Posterior vena cava (tissue), 2 donors: ENCODE measurements around the gene CEBPG. TPM values are rescaled to one million over a fixed set of nuclear protein-coding genes. Genes with fewer than 3 reads are reported as not detected.
A peak's percentile ranks its signal among the peaks of the same experiment; 100 is the strongest.

Experiments
- DNase-seq: peaks from one replicate; pipeline ENCODE4 v3.0.0-alpha.2; 2020; ENCODE audit warnings: low spot score
- intact Hi-C, 2 donors: fragments of 100-400 bp; cut with DNase I; formaldehyde crosslinking; loops; one replicate each; pipeline versions ENCODE4 v1.14.1 to v1.14.2; 2022 to 2023
- total RNA-seq, 2 donors: library from RNA; stranded (reverse); fragmentation: NEBNext Ultra II Directional; extraction: Animal tissue kit (Norgen Biotek cat#: 25700); gene quantifications; one replicate each; pipeline ENCODE4 v1.2.1, GENCODE V29; 2021
- donor health status: DM: yes; HTN: yes; CAD: no.
- donor health status: DM: yes; HTN: yes; CAD: no.

CEBPG gene
- total RNA-seq, 2 donors from 2014 or later = 29.1 to 41.3 TPM

DNA sequence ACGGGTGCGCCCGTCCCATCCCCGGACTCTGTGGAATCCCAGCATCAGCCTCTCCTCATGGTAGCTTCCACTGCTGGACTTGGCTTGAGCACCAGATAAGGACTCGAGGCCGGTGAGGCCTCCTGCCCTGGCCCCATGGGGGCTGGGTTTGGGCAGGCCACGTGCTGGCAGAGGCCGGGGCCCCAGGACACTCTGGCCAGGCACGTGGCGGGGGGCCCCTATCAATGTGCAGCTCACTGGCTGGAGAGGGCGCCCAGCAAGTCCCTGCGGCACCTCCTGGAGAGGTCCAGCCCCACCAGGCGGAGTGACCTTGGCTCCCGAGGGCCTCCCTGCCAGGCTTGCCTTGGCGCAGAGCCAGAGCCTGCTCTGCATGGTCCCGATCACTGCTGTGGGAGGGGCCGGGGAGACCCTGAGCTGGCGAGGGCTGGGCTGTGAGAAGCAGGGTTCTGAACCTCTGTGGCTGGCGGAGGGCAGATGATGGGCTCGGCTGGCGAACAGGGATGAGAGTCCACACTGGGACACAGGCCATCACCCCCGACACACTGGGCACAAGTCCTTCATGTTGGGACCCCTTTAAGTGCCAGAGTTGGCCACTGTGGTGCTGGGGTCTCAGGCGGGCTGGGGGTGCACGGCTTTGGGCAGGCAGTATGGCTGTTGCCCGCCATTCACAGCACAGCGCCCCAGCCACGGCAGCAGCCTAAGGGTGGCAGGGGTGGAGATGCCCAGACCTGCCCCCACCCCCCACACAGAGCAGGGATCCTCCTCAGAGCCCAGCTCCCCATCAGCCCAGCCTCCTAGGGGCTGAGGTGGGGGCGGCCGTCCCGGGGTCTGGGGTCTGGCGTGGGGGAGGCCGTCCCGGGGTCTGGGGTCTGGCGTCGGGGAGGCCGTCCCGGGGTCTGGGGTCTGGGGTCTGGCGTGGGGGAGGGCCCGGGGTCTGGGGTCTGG lies 19.1 kb downstream of the CEBPG start:
- intact Hi-C loops = loop anchor here (5.0 to 10.0 kb wide), 2 partner anchors 90 to 98 kb away; partner anchors contain the start of gene CEBPA (in 1 of the 2)
- peak; percentile 80 for DNase-seq

GRCh38 chr19:33393286-33394005 lies 19.9 kb downstream of the CEBPG start:
- intact Hi-C loops = loop anchor here (5.0 to 10.0 kb wide), 2 partner anchors 91 to 99 kb away; partner anchors contain the start of gene CEBPA (in 1 of the 2)
- peak; percentile 71 for DNase-seq

GRCh38 chr19:33394006-33394722 lies 20.7 kb downstream of the CEBPG start:
- intact Hi-C loops = loop anchor here (5.0 to 10.0 kb wide), 2 partner anchors 92 to 99 kb away; partner anchors contain the start of gene CEBPA (in 1 of the 2)
- DNase-seq = peak; percentile 93

DNA sequence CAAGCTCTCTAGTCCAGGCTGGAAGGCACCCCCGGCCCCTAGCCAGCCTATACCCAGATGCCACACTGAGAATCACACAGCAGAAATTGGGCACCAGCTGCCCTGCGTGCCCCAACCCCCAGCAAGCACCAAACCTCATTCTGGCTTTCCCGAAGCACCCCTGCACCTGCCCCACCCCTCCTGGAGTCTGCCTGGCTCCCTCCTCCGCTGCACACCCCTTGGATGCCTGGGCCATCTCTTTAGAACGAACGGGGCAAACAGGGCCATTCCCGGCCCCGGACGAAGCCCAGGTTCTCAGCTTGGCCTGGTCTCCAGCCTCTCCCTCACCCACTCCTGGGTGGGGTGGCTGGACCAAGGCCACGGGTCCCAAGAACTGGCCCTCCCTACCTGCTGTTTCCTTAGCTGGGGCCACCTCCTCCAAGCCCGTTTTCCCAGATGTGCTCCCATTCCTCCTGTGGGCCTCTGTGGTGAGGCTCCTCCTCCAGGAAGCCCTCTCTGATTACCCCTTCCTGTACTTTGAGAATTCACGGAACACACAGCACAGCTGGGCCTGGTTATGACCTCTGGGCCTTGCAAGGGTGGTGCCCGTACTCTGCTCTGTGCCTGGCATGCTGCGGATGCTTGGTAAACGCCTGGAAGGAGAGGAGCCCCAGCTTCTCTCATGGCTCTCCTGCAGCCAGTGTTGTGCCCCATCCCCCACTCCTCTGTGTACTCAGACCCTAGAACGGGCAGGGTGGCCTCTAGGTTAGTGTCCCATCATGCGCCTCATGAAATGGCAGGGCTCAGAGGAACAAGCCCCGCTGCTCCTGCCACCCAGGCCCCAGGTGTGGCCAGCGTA lies 21.4 kb downstream of the CEBPG start:
- intact Hi-C loops = loop anchor here (5.0 to 10.0 kb wide), 2 partner anchors 93 to 100 kb away; partner anchors contain the start of gene CEBPA (in 1 of the 2)
- peak; percentile 78 for DNase-seq

DNA sequence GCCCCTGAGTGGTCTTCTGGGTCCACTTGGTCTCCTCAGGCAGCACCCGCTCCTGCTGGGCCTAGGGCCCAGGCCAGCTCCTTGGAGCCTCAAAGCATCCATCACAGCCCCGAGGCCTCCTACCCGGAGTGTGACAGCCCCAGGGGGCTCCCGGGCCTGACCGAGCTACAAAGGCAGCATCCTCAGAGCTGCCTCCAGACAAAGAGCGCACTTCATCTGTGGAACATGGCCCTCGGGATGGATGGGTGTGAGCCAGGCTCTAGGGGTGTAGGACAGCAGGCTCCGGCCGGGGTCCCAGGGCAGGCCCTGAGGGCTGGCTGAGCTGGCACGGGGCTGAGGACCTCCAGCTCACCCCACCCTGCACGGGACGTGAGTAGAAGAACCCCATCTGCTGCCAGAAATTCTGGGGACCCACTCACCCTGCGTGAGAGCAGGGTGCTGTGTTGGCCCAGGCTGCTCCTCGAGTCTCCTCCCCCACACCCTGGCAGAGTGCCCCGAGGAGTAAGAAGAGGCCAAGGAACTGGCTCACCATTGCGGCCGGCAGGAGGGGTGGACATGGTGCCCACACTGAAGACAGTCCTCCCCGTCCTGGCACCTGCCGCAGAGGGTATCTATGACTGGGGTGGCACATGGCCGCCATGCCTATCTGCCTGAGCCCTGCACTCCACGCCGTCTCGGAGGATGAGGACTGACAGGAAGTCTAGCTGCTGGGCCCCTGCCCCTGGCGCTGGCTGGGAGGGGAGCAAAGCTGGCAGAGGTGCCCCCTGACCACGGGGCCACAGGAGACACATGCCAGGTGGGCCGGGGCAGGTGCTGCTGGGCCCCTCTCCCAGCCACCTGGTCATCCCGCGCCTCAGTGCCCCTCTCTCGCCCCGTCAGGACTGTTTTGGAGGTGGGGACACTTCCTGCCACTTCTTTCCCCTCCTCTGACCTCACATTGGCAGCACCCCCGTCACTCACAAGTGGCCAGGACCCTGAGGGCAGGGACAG lies 22.3 kb downstream of the CEBPG start:
- intact Hi-C loops = loop anchor here in 1 of 2 donors (10.0 kb wide), 1 partner anchor 101 kb away; no protein-coding TSS in a partner anchor
- peak; percentile 82 for DNase-seq

GRCh38 chr19:33396701-33397535 lies 23.4 kb downstream of the CEBPG start:
- peak; percentile 69 for DNase-seq
- intact Hi-C loops = loop anchor here in 1 of 2 donors (10.0 kb wide), 1 partner anchor 102 kb away; no protein-coding TSS in a partner anchor

DNA sequence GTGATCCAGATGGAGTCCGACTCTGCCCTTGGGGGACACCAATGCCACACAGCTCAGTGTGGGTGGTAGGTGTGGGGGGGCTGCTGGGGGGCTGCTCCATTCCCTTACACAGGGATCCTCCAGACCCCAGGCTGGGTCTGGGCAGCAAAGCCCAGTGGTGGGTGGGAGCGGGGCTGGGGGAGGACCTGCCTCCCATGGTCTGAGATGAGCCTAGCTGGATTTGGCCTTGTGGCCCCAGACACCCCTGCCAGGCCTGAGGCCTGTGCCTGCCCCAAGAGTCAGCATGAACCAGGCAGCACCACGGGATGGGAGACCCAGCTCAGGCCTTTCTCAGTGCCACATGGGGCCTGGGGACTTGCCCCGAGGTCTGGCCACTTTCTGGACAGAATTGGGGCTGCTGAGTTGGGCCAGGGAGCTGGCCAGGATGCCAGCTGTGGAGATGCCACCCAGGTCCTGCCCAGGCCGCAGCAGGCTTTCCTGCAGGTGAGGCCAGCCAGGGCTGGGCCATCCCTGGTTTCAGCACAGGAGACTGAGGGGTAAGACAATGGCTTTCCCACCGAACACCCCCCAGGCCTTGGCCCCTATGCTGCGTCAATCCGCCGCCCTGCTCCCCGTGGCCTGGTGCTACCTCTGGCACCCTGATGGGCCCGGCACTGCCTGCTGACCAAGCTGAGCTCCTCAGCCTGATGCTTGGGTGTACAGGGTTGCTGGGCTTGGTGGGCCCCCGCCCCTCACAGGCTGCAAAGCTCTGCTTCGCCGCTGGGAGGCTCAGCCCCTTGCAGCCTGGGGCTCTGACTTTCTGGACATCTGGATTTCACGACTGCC lies 24.2 kb downstream of the CEBPG start:
- peak; percentile 76 for DNase-seq
- intact Hi-C loops = loop anchor here in 1 of 2 donors (10.0 kb wide), 1 partner anchor 103 kb away; no protein-coding TSS in a partner anchor

DNA sequence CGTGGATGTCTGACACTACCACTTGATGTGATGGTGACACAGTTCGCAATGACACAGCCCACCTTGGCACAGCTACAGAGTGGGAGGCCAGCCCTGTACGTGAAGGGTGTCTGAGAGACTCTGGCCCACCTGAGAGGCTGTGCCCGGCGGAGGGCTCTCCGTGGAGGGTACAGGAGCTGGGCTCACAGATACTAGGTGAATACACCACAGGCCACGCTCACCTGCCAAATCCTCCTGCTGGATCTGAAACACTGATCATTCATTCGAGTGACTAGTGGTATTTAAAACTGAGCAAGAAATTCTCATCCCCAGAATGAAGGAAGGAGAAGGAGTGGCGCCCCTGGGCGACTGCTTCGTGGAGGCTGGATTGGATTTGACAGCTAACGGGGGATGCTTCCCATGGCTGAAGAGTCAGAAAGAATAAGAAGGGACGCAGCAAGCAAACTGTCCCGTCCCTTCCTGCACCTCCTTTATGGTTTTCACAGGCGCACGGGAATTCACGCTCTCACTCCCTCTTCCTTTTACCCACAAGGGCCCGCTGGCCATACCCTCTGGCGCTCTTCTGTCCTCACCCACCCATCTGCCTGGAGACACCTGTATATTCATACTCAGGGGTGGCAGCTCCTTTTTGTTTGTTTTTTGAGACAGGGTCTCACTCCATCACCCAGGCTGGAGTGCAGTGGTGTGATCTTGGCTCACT lies 25.0 kb downstream of the CEBPG start:
- no peak for DNase-seq
- intact Hi-C loops = loop anchor here in 1 of 2 donors (10.0 kb wide), 1 partner anchor 104 kb away; no protein-coding TSS in a partner anchor

- intact Hi-C loops = loop anchor here in 1 of 2 donors (10.0 kb wide), 1 partner anchor 104 kb away; no protein-coding TSS in a partner anchor
- peak; percentile 58 for DNase-seq
Observed at GRCh38 chr19:33399081-33399744, 25.7 kb downstream of the CEBPG start.

DNA sequence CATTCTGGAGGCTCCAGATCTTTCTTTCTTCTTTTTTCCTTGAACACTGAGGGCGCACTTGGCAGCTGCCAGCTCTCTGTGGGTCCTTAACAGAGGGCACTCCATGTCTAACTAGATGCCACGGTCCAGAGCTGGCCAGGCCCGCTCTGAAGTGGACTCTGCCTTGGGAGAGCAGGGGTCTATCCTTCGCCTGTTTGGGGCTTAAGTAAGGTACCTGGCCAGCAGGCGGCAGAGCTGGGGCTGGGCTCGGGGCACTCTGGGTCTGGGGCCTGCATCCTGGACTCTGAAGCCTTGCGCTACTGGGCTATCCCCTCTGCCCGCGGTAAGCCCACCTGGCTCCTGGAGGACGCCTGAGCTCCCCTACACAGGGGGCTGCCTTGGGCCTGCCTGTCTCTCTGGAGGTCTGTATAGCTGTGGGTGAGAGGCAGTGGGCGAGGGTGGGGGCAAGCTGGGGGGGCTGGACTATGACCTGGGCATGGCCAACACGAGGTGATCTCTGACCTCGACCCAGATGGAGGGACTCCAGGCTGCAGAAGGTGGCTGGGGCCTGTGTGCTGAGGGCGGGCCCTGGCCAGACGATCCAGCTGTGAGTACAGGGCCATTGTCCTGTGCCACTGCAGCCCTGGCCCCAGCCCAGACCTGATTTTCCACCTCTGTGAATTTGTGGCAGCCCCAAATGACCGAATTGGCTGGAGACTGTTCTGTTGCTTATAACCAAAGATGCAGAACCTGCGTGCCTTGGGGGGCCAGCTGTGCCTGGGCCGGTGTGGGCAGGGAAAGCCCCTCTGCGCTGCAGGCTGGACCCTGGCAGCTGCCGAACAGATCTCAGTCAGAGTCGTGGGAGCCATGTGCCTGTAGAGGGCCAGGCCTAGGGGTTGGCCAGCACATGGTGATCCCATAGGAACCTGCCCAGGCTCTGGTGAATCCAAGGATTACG lies 26.5 kb downstream of the CEBPG start:
- intact Hi-C loops = loop anchor here in 1 of 2 donors (10.0 kb wide), 1 partner anchor 105 kb away; no protein-coding TSS in a partner anchor
- peak; percentile 64 for DNase-seq

- intact Hi-C loops = no loop called here
Observed at GRCh38 chr19:33400856-33401682, 27.6 kb downstream of the CEBPG start.

More at GRCh38 chr19:33400856-33401682, 27.6 kb downstream of the CEBPG start:
- peak; percentile 76 for DNase-seq
